RWPE2 (cell line): Measurements from ENCODE around the gene VARS1.

Source experiments
- ATAC-seq: fragments of 200-7000 bp; cut with Tn5 transposase; 3 replicates; pipeline ENCODE4 v1.9.1; 2021; ENCODE audit warnings: low read depth
- DNase-seq: peaks from one replicate; pipeline ENCODE4 v3.0.0-alpha.2; 2020; ENCODE audit warnings: low spot score
- H3K27ac ChIP-seq: fragments of 450-650 bp; 2 replicates; pipeline ENCODE4 v1.5.1; 2017; ENCODE audit warnings: mild to moderate bottlenecking; ENCODE audit not compliant: poor library complexity, severe bottlenecking
- H3K27me3 ChIP-seq: fragments of 250-450 bp; sonication (Bioruptor Pico); 2 replicates; pipeline ENCODE4 v1.5.1; 2021; ENCODE audit warnings: mild to moderate bottlenecking, moderate library complexity; ENCODE audit not compliant: insufficient read depth, poor library complexity, severe bottlenecking
- H3K36me3 ChIP-seq: fragments of 250-450 bp; sonication (Bioruptor Pico); 2 replicates; pipeline ENCODE4 v1.5.1; 2020; ENCODE audit warnings: low read depth, mild to moderate bottlenecking, moderate library complexity
- H3K4me1 ChIP-seq: fragments of 250-450 bp; sonication (Bioruptor Pico); 2 replicates; pipeline ENCODE4 v1.5.1; 2021; ENCODE audit warnings: mild to moderate bottlenecking, moderate library complexity; ENCODE audit not compliant: insufficient read depth, poor library complexity, severe bottlenecking
- H3K4me3 ChIP-seq: fragments of 250-450 bp; sonication (Bioruptor Pico); 2 replicates; pipeline ENCODE4 v1.5.1; 2021; ENCODE audit warnings: mild to moderate bottlenecking, moderate library complexity; ENCODE audit not compliant: severe bottlenecking
- H3K9me3 ChIP-seq: fragments of 250-450 bp; sonication (Bioruptor Pico); 2 replicates; pipeline ENCODE4 v1.5.1; 2021; ENCODE audit warnings: mild to moderate bottlenecking, moderate library complexity; ENCODE audit not compliant: severe bottlenecking
- CTCF ChIP-seq: fragments of 450-650 bp; IDR thresholded peaks from one replicate; pipeline ENCODE4 v1.5.1; 2017; ENCODE audit warnings: mild to moderate bottlenecking, moderate library complexity; ENCODE audit not compliant: poor library complexity, severe bottlenecking

VARS1 gene

DNA sequence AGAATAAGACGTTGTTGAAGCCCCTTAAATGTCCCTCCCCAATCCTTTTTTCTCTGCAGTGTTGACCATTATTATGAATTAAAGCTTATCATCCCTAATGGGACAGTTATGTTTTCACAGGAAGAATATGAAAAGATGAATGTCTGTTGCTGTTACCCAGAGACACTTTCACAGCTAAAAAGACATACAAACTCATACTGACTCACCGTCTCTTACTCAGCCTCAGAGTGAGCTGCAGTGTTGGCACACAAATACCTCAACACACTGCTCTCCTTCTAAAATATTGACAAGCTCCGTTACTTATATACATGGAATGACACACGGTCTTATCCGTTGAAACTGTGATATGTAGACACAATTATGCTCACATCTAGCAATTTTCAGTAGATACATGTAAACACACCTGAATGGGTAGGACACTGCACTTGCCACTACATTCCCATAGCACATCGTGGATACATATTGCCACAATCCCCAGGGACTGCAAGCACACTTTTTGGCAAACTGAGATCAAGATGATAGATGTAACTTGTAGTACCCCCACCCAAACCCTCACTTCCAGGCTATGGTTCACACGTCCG, 42.7 kb downstream of the VARS1 start:
- DNase-seq (no peak), ATAC-seq (peak; percentile 94)
- no peaks in the 10 kb centered on the region for H3K9me3 ChIP-seq
- no peak for TF ChIP-seq CTCF
- H3K36me3 ChIP-seq = peaks cover 12% of the 10 kb centered on the region
- H3K4me1 ChIP-seq = no peaks in the 10 kb centered on the region
- no peaks in the 10 kb centered on the region for H3K27me3 ChIP-seq
- no peak overlapping the region for H3K4me3 ChIP-seq
- H3K27ac ChIP-seq = no peak overlapping the region

DNA sequence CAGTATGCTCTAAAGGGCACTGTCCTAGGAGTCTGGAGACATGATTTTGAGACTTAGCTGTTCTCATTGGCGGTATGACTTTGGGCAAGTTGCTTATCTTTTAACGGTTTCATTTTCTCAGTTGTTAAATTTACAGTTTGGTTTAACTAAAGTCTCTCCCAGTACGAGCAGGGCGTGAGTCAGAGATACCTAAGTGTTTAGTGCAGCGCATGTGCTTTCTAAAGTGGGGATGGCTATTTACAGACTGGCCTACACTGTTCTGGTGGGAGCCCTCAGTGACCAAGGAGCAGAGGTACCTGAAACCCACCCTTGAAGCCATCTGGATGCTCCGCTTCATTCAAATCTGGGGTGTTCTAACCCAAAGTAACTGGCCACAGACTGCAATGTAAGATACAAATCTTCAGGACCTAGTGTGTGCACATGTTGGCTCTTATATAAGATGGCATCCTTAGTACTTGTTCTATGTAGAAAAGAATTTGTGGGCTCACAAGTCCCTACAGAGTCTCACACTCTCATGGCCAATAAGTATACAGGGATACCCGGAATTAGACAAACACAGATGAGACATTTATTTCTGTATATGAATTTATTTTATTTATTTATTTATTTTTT, 45.0 kb downstream of the VARS1 start:
- Histone ChIP-seq H3K4me3 (no peak overlapping the region), H3K4me1 (no peaks in the 10 kb centered on the region), H3K36me3 (peaks cover 23% of the 10 kb centered on the region), H3K9me3 (no peaks in the 10 kb centered on the region), H3K27ac (no peak overlapping the region), H3K27me3 (no peaks in the 10 kb centered on the region)
- DNase-seq = no peak
- no peak for ATAC-seq
- TF ChIP-seq CTCF = no peak

- Histone ChIP-seq H3K4me3 (no peak overlapping the region), H3K27ac (no peak overlapping the region), H3K4me1 (no peaks in the 10 kb centered on the region), H3K9me3 (no peaks in the 10 kb centered on the region), H3K36me3 (peaks cover 27% of the 10 kb centered on the region), H3K27me3 (no peaks in the 10 kb centered on the region)
- no peak for TF ChIP-seq CTCF
- no peak for ATAC-seq
- no peak for DNase-seq
These were observed 46.1 kb downstream of the VARS1 start for GRCh38 chr6:31749301-31750036.
